HG02759 (cell line): ENCODE results near the gene S100A6.
A peak's percentile ranks its signal among the peaks of the same experiment; 100 is the strongest.

Source experiments
- ATAC-seq: cut with Tn5 transposase; IDR thresholded peaks from one replicate; pipeline ENCODE4 v1.9.1; 2021; ENCODE audit warnings: mild to moderate bottlenecking, moderate library complexity; ENCODE audit not compliant: unreplicated experiment

The S100A6 gene

GRCh38 chr1:153546796-153547559, 11.2 kb upstream of the S100A6 start:
- no peak for ATAC-seq

GRCh38 chr1:153546371-153546770, 10.6 kb upstream of the S100A6 start:
- ATAC-seq = no peak

GRCh38 chr1:153545067-153546055, 9.6 kb upstream of the S100A6 start, which contains the start of gene S100A4:
TSS of gene S100A4 (minus strand) at chr1:153545806. CDS start at chr1:153544794, 1,012 bp downstream.
- peak; percentile 75 for ATAC-seq

GRCh38 chr1:153544453-153545066, 8.8 kb upstream of the S100A6 start:
- ATAC-seq = no peak

GRCh38 chr1:153543736-153544135, 7.9 kb upstream of the S100A6 start:
- no peak for ATAC-seq

DNA sequence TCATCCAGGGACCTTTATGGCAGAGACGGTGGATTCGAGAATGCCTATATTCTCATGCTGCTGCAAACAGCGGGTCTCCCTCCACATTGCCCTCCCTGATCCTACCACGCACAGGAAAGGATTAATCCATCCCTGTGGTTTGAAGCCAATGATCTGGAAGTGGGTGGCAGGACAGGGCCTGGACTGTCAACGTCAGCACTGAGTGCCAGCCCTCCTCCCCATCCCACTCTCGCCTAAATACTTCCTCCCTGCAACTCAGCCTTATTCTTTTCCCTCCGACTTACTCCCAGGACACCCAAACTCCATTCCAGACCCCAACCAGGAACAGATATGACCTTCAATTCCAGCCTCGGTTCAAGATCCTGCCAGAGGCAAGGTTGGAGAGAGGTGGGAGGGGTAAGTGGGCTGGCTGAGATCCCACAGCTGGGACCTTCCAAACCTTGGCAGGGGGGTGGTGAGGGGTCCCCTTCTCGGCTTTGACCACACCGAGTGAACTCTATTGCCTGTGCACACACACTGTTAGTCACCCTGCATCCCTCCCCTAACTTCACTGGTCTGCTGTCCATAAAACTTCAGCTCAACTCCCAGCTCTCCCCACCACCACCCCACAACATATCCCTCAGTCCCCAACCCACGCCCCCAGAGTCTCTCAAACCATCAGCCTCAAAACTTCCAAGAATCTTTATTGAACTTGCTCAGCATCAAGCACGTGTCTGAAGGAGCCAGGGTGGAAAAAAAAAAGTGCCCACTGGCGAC, 7.3 kb upstream of the S100A6 start:
- ATAC-seq = no peak

GRCh38 chr1:153541641-153542590, 6.1 kb upstream of the S100A6 start:
- ATAC-seq = no peak

DNA sequence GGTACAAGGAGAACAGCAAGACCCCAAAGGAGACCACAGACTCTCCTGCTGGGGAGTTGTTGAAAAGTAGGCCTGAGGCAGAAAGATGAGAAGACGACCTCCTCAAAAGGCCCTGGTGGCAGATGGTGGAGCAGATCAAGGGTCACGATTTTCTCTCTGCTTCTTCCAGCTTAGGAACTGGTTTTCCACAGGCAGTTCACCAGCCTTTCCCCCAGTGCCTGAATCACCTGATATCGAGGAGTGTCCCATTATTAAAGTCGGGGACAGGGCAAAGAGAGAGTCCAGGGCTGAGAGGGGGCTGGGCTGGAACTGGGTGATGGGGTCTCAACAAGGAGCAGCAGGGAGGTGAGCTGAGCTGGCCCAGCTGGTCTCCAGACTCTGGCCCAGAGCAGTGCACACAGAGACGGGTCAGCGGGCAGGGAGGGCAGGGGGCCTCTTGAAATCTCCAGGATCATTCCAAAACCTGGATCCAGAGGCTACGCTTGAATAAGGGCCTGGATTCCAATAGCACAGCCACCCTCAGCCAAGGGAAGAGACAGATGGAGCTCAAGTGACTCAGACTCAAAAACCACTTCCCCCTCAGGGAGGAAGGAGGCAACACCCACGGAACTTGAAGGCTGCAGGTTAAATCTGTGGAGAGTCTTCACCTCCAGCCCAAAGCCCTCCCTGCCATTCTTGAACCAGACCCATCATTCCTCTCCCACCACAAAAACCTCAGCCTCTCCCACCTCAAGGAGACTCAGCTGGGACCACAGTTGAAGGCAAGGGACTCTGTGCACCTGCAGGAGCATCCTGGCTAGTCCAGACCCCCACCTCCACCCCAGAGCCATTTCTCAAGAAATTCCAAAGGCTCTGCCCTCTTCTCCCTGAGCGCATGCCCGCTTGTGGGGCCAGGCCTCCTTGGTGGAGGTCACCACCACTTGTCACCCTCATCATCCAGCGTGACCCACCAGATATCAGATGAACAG, 4.9 kb upstream of the S100A6 start, which contains the start of gene S100A5:
Gene S100A5 (minus strand): TSS at position 541 of the 968 bp plus-strand sequence. CDS start 743 bp downstream, outside the sequence.
- ATAC-seq = no peak

DNA sequence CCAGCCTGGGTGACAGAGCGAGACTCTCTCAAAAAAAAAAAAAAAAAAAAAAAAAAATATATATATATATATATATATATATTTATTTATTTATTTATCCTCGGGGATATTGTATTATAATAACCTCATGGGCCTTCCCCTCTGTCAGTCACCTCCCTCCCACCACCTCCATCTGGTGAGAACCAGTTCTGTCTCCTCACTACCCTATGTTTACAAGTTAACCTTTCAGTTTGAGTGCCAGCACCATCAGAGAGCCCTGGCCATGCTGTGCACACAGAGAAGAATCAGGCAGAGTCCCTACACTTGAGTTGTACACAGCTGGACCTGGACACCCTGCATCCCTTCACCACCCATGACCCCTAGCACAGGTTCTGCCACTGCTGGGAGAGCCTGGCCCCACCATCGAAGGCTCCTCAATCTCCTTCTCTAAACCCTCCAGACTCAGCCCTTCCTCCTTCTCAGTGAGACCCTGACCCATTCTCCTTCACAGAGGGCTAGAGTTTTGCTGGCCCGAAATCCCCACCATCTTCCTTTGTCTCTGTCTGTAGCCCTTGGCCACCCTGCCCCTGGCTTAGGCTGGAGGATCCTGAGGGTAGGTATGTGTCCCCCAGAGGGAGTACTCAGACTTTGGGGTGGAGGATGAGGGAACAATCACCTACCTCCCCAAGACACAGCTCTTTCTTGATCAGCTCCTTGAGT, 3.8 kb upstream of the S100A6 start:
- no peak for ATAC-seq

GRCh38 chr1:153538315-153538821, 2.6 kb upstream of the S100A6 start:
- no peak for ATAC-seq

GRCh38 chr1:153537376-153537730, 1.6 kb upstream of the S100A6 start:
- no peak for ATAC-seq

DNA sequence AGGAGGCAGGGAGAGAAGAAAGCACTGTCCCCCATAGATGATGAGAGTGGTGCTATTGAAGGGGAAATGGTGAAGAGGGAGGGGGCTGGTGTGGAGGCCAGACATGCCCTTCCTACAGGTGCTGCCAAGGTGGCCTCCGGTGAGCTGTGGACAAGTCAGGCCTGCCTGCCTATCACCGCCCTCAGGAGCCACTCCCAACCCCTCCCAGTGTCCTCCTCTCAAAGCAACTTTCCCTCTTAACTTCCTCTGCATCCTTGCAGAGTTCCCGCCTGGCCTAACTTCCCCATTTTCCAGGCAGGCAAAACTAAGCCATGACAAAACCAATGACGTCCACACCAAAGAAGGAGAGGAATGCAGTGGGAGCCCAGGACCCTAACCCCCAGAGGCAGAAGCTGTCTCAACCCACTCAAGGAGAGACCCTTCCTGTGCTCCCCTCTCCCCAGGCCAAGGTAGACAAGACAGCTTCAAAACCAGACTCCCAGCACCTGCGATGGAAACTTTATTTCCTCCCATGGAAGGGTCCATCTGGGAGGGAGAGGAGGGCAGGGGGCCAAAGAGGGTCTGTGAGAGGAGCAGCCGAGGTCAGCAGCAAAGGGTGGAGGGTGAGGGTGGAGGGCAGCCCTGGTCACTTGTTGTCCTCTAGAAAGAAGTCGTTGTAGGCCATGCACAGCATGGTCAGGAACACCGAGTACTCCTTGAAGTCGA, 1.0 kb upstream of the S100A6 start:
- ATAC-seq = no peak

- ATAC-seq = peak; percentile 46
Observed at GRCh38 chr1:153536012-153536670, 350 bp upstream of the S100A6 start.

DNA sequence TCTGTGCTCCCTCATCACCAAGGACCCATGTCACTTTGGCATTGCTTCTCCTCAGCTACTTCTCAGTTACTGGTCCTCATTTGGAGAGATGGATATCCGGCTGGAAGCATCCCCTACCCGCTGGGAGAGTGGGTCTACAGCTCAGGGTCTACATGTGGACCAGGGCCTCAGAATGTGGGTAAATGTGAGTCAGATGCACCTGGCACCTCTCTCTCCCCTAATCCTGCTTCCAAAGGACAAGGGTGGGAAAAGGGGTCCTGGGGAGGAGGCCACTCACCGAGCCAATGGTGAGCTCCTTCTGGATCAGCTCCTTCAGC, 908 bp downstream of the S100A6 start:
- ATAC-seq = no peak

GRCh38 chr1:153534226-153534924, 1.4 kb downstream of the S100A6 start:
- no peak for ATAC-seq

DNA sequence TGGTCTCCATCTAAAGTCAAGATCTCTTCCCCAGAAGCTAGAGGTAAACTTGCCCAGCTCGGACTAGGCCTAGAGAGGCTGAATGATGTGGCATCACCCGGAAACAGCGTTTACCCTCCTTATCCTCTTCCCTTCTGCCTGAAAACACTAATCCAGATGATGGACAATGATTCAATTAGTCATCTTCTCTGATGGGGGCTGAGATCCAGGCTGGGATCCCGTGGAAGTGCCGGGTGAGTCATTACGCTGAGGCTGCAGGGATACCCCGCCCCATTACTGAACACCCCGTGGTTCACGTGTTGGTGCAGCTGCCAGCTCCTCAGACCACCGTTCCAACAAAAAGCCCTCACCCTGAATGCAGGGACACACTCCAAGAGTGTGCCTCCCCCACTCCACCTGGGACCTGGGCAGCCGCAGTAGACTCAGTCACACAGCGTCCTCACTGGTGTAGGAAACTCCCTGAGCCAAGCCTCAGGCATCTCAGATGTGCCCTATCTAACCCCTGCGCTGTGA, 2.0 kb downstream of the S100A6 start:
- no peak for ATAC-seq
